Lower leg skin (tissue), 4 donors: ENCODE results near the gene KCNV2. TPM values are rescaled to one million over a fixed set of nuclear protein-coding genes. Genes with fewer than 3 reads are reported as not detected.

Experiments
- DNase-seq, 2 donors: peaks; one replicate each; pipeline ENCODE4 v3.0.0-alpha.2; 2019; ENCODE audit warnings: low spot score in 2 of 2
- H3K4me3 ChIP-seq: fragments of 200-600 bp; sonication (generic); 2 replicates; pipeline ENCODE4 v1.5.1; 2017; ENCODE audit warnings: mild to moderate bottlenecking, low read depth; ENCODE audit not compliant: poor library complexity, severe bottlenecking
- CTCF ChIP-seq, 3 donors: fragments of 450-650 bp; IDR thresholded peaks; one replicate each; pipeline ENCODE4 v1.5.1; 2016; ENCODE audit warnings: antibody characterized with exemption in 3 of 3, mild to moderate bottlenecking in 3 of 3, moderate library complexity in 2 of 3
- POLR2A ChIP-seq, 2 donors: fragments of 450-650 bp; IDR thresholded peaks; one replicate each; pipeline ENCODE4 v1.6.1; 2016 to 2017; ENCODE audit warnings: antibody characterized with exemption in 2 of 2, mild to moderate bottlenecking in 1 of 2, moderate library complexity in 1 of 2
- WGBS, 2 donors: methylation state at CpG; one replicate each; pipeline ENCODE4 v1.1.5; 2018; 5-methylcytosine and 5-hydroxymethylcytosine counted together
- intact Hi-C: fragments of 100-400 bp; cut with DNase I; formaldehyde crosslinking; loops from one replicate; pipeline ENCODE4 v1.15.0; 2023; ENCODE audit warnings: low total_unique reads
- total RNA-seq, 4 donors: library from RNA; depleted of rRNA; stranded (reverse); fragments of >200 nt; gene quantifications; one replicate each; pipeline ENCODE4 v1.1.0, GENCODE V29; 2016

KCNV2 gene
- total RNA-seq, 4 donors from 2014 or later, result not detected

DNA sequence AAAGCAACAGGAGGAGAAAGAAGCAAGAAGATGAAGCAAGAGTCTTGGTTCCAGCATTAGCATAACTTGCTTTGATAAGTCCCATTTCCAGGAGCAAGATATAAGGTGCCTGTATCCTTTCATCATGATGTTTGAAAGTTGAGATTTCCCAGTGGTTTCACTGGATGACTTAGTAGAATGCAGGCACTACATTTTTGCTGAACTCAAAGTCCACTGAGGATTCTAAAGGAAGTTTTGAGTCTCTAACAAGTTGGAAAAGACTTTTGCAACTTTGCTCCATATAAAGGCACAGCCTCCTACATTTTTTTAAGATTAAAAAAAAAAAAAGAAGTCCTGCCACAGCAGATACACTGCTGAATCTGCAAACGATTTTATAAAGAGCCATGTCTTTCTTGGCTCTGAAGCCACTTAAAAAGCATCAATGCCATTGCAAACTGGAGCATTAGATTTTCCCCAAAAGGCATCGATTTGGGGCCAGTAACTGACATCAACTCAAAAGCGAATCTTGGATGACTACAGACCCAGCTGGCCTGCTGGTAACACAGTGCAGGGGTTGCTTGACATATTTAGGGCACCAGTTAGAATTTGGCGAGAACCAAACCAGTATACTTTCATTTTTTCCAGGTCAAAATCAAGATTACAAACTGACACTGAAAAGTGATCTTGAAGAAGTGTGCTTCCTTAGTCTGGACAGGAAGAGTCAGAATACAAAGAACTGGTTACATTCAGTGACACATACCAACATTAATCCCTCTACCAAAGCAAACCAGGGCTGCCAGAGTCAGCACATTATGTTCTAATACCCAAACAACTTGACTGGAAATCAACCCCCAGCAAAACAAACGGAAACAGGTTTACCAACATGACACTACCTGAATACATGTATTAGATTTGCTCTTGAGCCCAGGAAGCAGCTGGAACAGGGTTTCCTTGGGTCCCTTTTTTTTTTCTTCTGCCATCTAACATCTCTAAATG, 39.1 kb upstream of the KCNV2 start:
- intact Hi-C loops, result no loop called here
- WGBS, 2 donors, result 45 to 52% methylated on average over 5 of the region's 5 CpGs
- H3K4me3 ChIP-seq, result no peak overlapping the region
- DNase-seq, result no peak
- TF ChIP-seq CTCF (IDR thresholded peaks at IDR 0.05) (no peak), POLR2A (IDR thresholded peaks at IDR 0.05) (no peak)

- 43 to 73% methylated on average over 2 of the region's 2 CpGs for WGBS, 2 donors
- intact Hi-C loops, result no loop called here
- TF ChIP-seq CTCF (IDR thresholded peaks at IDR 0.05), result no peak
- no peak for TF ChIP-seq POLR2A (IDR thresholded peaks at IDR 0.05)
These were observed 38.3 kb upstream of the KCNV2 start for GRCh38 chr9:2679011-2679410.

DNA sequence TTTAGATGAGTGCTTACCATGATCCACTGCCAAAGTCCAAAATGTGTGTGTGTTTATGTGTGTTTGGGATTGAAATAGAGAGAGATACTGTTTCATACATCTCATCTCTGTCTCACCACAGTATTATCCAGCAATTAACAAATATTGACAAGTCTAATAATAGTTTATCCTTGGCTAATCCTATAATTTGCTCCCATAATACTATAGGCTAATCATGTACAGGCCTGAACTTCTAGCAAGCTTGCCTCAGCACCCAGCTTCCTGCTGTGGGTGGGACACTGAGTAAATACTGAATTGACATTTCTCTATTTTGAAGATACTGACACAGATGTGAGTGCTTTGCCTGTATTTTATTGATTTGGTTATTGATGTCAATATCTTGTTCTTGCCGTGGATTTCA, 35.3 kb upstream of the KCNV2 start:
- DNase-seq, result no peak
- WGBS, 2 donors, result 36 to 46% methylated on average over 1 of the region's 1 CpG
- intact Hi-C loops, result no loop called here
- TF ChIP-seq POLR2A (IDR thresholded peaks at IDR 0.05), result no peak
- no peak for TF ChIP-seq CTCF (IDR thresholded peaks at IDR 0.05)
- H3K4me3 ChIP-seq, result no peak overlapping the region

More at GRCh38 chr9:2679011-2679410, 38.3 kb upstream of the KCNV2 start:
- DNase-seq, result no peak
- no peak overlapping the region for H3K4me3 ChIP-seq

GRCh38 chr9:2686911-2687310, 30.4 kb upstream of the KCNV2 start:
- WGBS, 2 donors, result 83 to 89% methylated on average over 4 of the region's 4 CpGs
- intact Hi-C loops, result no loop called here
- no peak overlapping the region for H3K4me3 ChIP-seq
- no peak for TF ChIP-seq CTCF (IDR thresholded peaks at IDR 0.05)
- TF ChIP-seq POLR2A (IDR thresholded peaks at IDR 0.05), result no peak
- DNase-seq, result no peak

DNA sequence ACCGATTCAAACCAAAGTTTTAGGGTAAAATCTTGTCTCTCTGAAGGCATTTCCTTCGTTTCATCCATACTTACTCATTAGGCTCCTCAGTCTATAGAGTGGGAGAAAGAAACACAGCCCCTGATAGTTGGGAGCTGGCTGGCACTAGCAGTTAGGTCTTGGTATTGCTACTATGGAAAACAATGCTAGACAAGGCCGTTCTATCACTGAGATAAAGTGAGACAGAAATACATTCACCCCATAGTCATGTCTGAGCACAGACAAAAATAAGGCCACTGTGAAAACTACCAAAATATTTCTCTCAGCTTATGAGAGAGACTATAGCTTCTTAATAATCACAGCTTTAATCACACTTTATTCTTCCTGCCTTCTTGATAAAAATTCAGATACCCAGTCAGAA, 28.7 kb upstream of the KCNV2 start:
- no peak for DNase-seq
- H3K4me3 ChIP-seq, result no peak overlapping the region
- TF ChIP-seq CTCF (IDR thresholded peaks at IDR 0.05), result no peak
- TF ChIP-seq POLR2A (IDR thresholded peaks at IDR 0.05), result no peak
- intact Hi-C loops, result no loop called here
- 90 to 92% methylated on average over 3 of the region's 3 CpGs for WGBS, 2 donors
